HL-60 (cell line): Measurements from ENCODE around the gene AGPAT2.

ENCODE experiments used
- DNase-seq, 2 experiments: peaks; one replicate each; pipeline ENCODE4 v3.0.0-alpha.2; 2010 to 2020; ENCODE audit warnings: low read depth in 1 of 2, low spot score in 1 of 2
- H3K27ac ChIP-seq: fragments of 250-450 bp; sonication (Bioruptor Pico); replicated peaks from 2 replicates; pipeline ENCODE4 v1.5.1; 2020; ENCODE audit warnings: mild to moderate bottlenecking, moderate library complexity
- H3K27me3 ChIP-seq: fragments of 250-450 bp; sonication (Bioruptor Pico); 2 replicates; pipeline ENCODE4 v1.5.1; 2021; ENCODE audit warnings: mild to moderate bottlenecking, moderate library complexity; ENCODE audit not compliant: insufficient read depth, poor library complexity, severe bottlenecking
- H3K4me3 ChIP-seq: replicated peaks from 2 replicates; pipeline ENCODE4 v1.5.1; 2011; ENCODE audit warnings: mild to moderate bottlenecking, control low read depth, low read length; ENCODE audit not compliant: insufficient read depth
- CTCF ChIP-seq: IDR thresholded peaks from one replicate; pipeline ENCODE4 v1.5.1; 2011; ENCODE audit warnings: low read length, control low read depth, inconsistent platforms; ENCODE audit not compliant: insufficient read depth
- GABPA ChIP-seq: IDR thresholded peaks from 2 replicates; pipeline ENCODE4 v1.6.1; 2012; ENCODE audit warnings: low read depth
- POLR2AphosphoS5 ChIP-seq: IDR thresholded peaks from 2 replicates; pipeline ENCODE4 v1.6.1; 2012; ENCODE audit warnings: low read depth
- REST ChIP-seq: IDR thresholded peaks from 2 replicates; pipeline ENCODE4 v1.6.1; 2012; ENCODE audit warnings: low read depth; ENCODE audit not compliant: insufficient replicate concordance
- SPI1 ChIP-seq: IDR thresholded peaks from 2 replicates; pipeline ENCODE4 v1.6.1; 2012; ENCODE audit warnings: low read depth, mild to moderate bottlenecking, borderline replicate concordance

The AGPAT2 gene

GRCh38 chr9:136698635-136699246 lies 11.5 kb upstream of the AGPAT2 start:
- Histone ChIP-seq H3K27ac (peak overlapping the region; percentile 90), H3K27me3 (no peaks in the 10 kb centered on the region), H3K4me3 (no peak overlapping the region)
- no peak for DNase-seq
- no peak for TF ChIP-seq REST
- no peak for TF ChIP-seq POLR2AphosphoS5
- no peak for TF ChIP-seq CTCF
- no peak for TF ChIP-seq GABPA

- peak in 1 of 2 experiments; percentile 86 for DNase-seq
- peak overlapping the region; percentile 90 for H3K27ac ChIP-seq
- H3K4me3 ChIP-seq, result peak overlapping the region; percentile 40
- no peaks in the 10 kb centered on the region for H3K27me3 ChIP-seq
- TF ChIP-seq GABPA, result no peak
- no peak for TF ChIP-seq CTCF
- peak; percentile 5; the same call in 1 of the 2 replicates for TF ChIP-seq SPI1
- peak; percentile 41 for TF ChIP-seq POLR2AphosphoS5
- TF ChIP-seq REST, result no peak
Measured at GRCh38 chr9:136697821-136698526, 10.7 kb upstream of the AGPAT2 start.

- no peak for TF ChIP-seq REST
- peak; percentile 47; the same call in 1 of the 2 replicates for TF ChIP-seq POLR2AphosphoS5
- H3K27ac ChIP-seq, result peak overlapping the region; percentile 90
- H3K27me3 ChIP-seq, result no peaks in the 10 kb centered on the region
Measured at GRCh38 chr9:136697146-136697820, 10.0 kb upstream of the AGPAT2 start.

More at GRCh38 chr9:136697146-136697820, 10.0 kb upstream of the AGPAT2 start:
- peak overlapping the region; percentile 40 for H3K4me3 ChIP-seq
- peak; percentile 64 to 94 for DNase-seq
